Thoracic aorta (tissue), 2 donors: ENCODE results near the gene CHD9NB. TPM values are rescaled to one million over a fixed set of nuclear protein-coding genes. Genes with fewer than 3 reads are reported as not detected.

Experiments used
- ATAC-seq: fragments of 150-250 bp; one replicate; pipeline ENCODE4 v1.8.0; 2017; ENCODE audit warnings: low read depth; ENCODE audit not compliant: insufficient number of reproducible peaks, low FRiP score
- DNase-seq: peaks from one replicate; pipeline ENCODE4 v3.0.0-alpha.2; 2020; ENCODE audit warnings: low spot score
- H3K27ac ChIP-seq, 2 donors: fragments of 200-600 bp; sonication (generic); 1 replicate in 1 of 2; 2 replicates in 1 of 2; pipeline ENCODE4 v1.5.1; 2016; ENCODE audit warnings: mild to moderate bottlenecking in 2 of 2, moderate library complexity in 2 of 2
- H3K27me3 ChIP-seq: fragments of 200-600 bp; sonication (generic); replicated peaks from 2 replicates; pipeline ENCODE4 v1.6.0; 2016; ENCODE audit warnings: mild to moderate bottlenecking; ENCODE audit not compliant: insufficient read depth
- H3K36me3 ChIP-seq: fragments of 200-600 bp; sonication (generic); one replicate; pipeline ENCODE4 v1.5.1; 2016
- H3K4me1 ChIP-seq, 2 donors: fragments of 200-600 bp; sonication (generic); 1 replicate in 1 of 2; 2 replicates in 1 of 2; pipeline versions ENCODE4 v1.5.1 to v1.6.0; 2016; ENCODE audit warnings: low read depth in 2 of 2, mild to moderate bottlenecking in 1 of 2; ENCODE audit not compliant: control insufficient read depth in 1 of 2
- H3K4me3 ChIP-seq: fragments of 200-600 bp; sonication (generic); 2 replicates; pipeline ENCODE4 v1.5.1; 2016; ENCODE audit warnings: mild to moderate bottlenecking
- H3K9me3 ChIP-seq: fragments of 200-600 bp; sonication (generic); 2 replicates; pipeline ENCODE4 v1.5.1; 2016
- CTCF ChIP-seq: fragments of 200-600 bp; sonication (generic); IDR thresholded peaks from one replicate; pipeline ENCODE4 v1.5.1; 2019; ENCODE audit warnings: antibody characterized with exemption
- total RNA-seq, 2 donors: library from RNA; depleted of rRNA; stranded (reverse); fragments of >200 nt; gene quantifications; one replicate each; pipeline versions ENCODE4 v1.1.0 to v1.2.3, GENCODE V29; 2016

The CHD9NB gene
- total RNA-seq, 2 donors from 2014 or later, result 0.85 to 2.3 TPM

GRCh38 chr16:53036066-53036465 lies 16.6 kb downstream of the CHD9NB start:
- ATAC-seq (no peak), DNase-seq (no peak)
- Histone ChIP-seq H3K27ac (no peak overlapping the region), H3K4me3 (no peak overlapping the region), H3K4me1 (no peaks in the 10 kb centered on the region), H3K9me3 (no peaks in the 10 kb centered on the region), H3K27me3 (no peaks in the 10 kb centered on the region), H3K36me3 (no peaks in the 10 kb centered on the region)
- no peak for TF ChIP-seq CTCF

GRCh38 chr16:53035176-53035942 lies 17.3 kb downstream of the CHD9NB start:
- H3K4me1 ChIP-seq, result no peaks in the 10 kb centered on the region
- no peaks in the 10 kb centered on the region for H3K9me3 ChIP-seq
- H3K27me3 ChIP-seq, result no peaks in the 10 kb centered on the region
- no peak for TF ChIP-seq CTCF
- ATAC-seq (no peak), DNase-seq (no peak)
- no peak overlapping the region for H3K4me3 ChIP-seq
- no peak overlapping the region for H3K27ac ChIP-seq
- no peaks in the 10 kb centered on the region for H3K36me3 ChIP-seq

- TF ChIP-seq CTCF, result no peak
- Histone ChIP-seq H3K36me3 (no peaks in the 10 kb centered on the region), H3K27ac (no peak overlapping the region), H3K4me1 (no peaks in the 10 kb centered on the region), H3K27me3 (no peaks in the 10 kb centered on the region), H3K4me3 (no peak overlapping the region), H3K9me3 (no peaks in the 10 kb centered on the region)
- DNase-seq (no peak), ATAC-seq (no peak)
These were observed 18.4 kb downstream of the CHD9NB start for GRCh38 chr16:53034306-53034705.

- ATAC-seq, result no peak
- Histone ChIP-seq H3K27ac (no peak overlapping the region), H3K4me3 (no peak overlapping the region)
These were observed 21.3 kb downstream of the CHD9NB start for GRCh38 chr16:53031323-53031942.

More at GRCh38 chr16:53031323-53031942, 21.3 kb downstream of the CHD9NB start:
- TF ChIP-seq CTCF, result no peak
- Histone ChIP-seq H3K4me1 (no peaks in the 10 kb centered on the region), H3K9me3 (no peaks in the 10 kb centered on the region), H3K36me3 (no peaks in the 10 kb centered on the region), H3K27me3 (no peaks in the 10 kb centered on the region)
- DNase-seq, result no peak
